ENCODE data around the gene FAM210B. TPM values are rescaled to one million over a fixed set of nuclear protein-coding genes. Genes with fewer than 3 reads are reported as not detected.
A peak's percentile ranks its signal among the peaks of the same experiment; 100 is the strongest.

The FAM210B gene
- total and polyA plus RNA-seq, 9 of the 15 experiments (the other 6 are each of a cell fraction or from before 2014, with no cell fraction given) = 12.1 to 87.3 (median 47.6) TPM

GRCh38 chr20:56417911-56418310, 59.1 kb downstream of the FAM210B start (continued):
- TF ChIP-seq BCLAF1 (IDR thresholded peaks at IDR 0.05; ENCODE audit: borderline replicate concordance in 1 of 2, control insufficient read depth in 1 of 2, low read depth in 2 of 2, low read length in 1 of 2) (no peak), AFF4 (CRISPR knock-in tag; IDR thresholded peaks at IDR 0.05) (no peak), MAZ (CRISPR knock-in tag; conservative IDR thresholded peaks at IDR 0.05 in 1 of 2, IDR thresholded peaks at IDR 0.05 in 1 of 2) (no peak), MYC (IDR thresholded peaks at IDR 0.05; ENCODE audit: low read depth, low read length) (no peak), MYC (CRISPR knock-in tag; IDR thresholded peaks at IDR 0.05; ENCODE audit: borderline replicate concordance, low read depth) (no peak), CEBPG (CRISPR knock-in tag; IDR thresholded peaks at IDR 0.05) (no peak), CEBPG (tag; conservative IDR thresholded peaks at IDR 0.05 in 1 of 2, IDR thresholded peaks at IDR 0.05 in 1 of 2) (no peak), SLC30A9 (CRISPR knock-in tag; IDR thresholded peaks at IDR 0.05) (no peak), PTBP1 (IDR thresholded peaks at IDR 0.05; ENCODE audit: low read depth, low read length) (no peak), PHB (CRISPR knock-in tag; IDR thresholded peaks at IDR 0.05) (no peak), CTBP1 (IDR thresholded peaks at IDR 0.05; ENCODE audit: borderline replicate concordance) (no peak), KLF16 (IDR thresholded peaks at IDR 0.05) (no peak), ARID4B (CRISPR knock-in tag; IDR thresholded peaks at IDR 0.05) (0 out of 2 replicates have a peak, but pooled peaks have one; percentile 34), NEUROD1 (IDR thresholded peaks at IDR 0.05; ENCODE audit: borderline replicate concordance, low read depth, low read length, partially characterized antibody) (no peak), THRAP3 (IDR thresholded peaks at IDR 0.05; ENCODE audit: borderline replicate concordance) (no peak), ZNF232 (CRISPR knock-in tag; IDR thresholded peaks at IDR 0.05) (no peak), CAMTA2 (CRISPR knock-in tag; conservative IDR thresholded peaks at IDR 0.05) (no peak), SREBF1 (IDR thresholded peaks at IDR 0.05; ENCODE audit: borderline replicate concordance, low read depth, low read length) (no peak)
